HG03520 (cell line): ENCODE data around the gene DEPDC1B.
"Not testable (repeated sequence)": the region's sequence is repeated elsewhere in the genome, so short reads cannot be mapped to it uniquely, and the experiment has no call there.

Experiments used
- ATAC-seq: cut with Tn5 transposase; IDR thresholded peaks from one replicate; pipeline ENCODE4 v1.9.1; 2021; ENCODE audit warnings: mild to moderate bottlenecking, moderate library complexity; ENCODE audit not compliant: unreplicated experiment

Gene DEPDC1B

DNA sequence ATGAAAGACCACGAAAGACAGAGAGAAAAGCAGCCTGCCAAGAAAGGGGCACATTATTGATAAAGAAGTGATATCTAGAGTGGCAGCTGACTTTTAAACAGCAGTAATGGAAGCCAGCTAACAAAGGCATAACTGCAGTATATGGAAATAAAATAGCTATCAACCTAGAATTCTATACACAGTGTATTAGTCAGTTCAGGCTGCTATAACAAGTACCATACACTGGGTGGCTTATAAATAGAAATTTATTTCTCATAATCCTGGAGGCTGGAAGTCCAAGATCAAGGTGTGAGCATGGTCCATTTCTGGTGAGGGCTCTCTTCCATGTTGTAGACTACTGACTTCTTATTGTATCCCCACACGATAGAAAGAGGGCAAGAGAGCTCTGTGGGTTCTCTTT is 109.8 kb downstream of the DEPDC1B start:
- no peak for ATAC-seq

DNA sequence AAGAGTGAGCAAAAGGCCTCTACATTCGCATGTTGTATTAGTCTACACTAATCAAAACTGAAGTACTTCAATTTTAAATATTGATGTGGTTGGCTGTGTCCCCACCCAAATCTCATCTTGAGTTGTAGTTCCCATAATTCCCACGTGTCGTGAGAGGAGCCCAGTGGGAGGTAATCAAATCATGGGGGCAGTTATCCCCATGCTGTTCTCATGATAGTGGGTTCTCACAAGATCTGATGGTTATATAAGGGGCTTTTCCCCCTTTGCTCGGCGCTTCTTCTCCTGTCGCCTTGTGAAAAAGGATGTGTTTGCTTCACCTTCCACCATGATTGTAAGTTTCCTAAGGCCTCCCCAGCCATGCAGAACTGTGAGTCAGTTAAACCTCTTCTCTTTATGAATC is 112.7 kb downstream of the DEPDC1B start:
- ATAC-seq, result not testable (repeated sequence)

DNA sequence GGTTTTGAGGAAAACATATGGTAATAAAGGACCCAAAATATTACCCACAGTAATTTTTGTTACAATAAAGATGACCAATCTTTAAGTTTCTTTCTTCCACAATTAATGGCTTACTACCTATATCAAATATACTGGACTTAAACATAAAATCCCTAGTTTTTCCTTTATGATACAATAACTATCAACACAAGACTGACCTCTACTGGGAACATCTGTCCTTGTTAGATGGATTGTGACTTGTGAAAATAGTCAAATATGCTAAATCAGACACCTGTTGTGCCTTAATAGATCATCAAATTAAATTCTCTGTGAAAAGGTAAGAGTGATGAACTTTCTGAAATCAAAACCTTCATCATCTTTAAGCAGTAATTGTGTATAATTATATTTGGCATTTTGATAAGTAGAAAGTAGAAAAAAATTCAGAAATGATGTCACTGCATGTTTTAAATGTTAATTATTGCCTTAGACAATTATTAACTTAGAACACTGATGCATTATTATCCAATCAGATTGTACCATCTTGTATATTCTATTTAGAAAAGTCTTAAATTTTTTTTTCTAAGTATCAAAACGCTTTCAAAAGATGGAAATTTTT is 113.6 kb downstream of the DEPDC1B start:
- no peak for ATAC-seq

DNA sequence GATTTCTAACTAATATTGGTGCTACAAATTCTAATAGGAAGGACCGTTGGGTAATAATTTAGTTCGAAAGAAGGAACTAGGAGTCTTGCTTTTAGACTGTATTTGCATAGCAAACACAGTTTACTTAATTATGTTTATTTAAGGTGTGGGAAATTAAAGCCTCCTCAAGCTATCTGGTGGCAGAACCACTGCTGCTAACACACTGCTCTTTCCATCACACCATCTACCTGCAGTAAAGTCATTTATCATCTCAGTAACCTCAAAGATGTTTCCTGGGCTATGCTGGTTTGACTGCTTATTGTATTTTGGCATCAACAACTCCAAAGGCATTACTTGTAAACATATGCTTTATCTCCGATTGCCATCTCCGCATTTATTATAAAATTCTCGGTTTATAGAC is 114.3 kb downstream of the DEPDC1B start:
- ATAC-seq, result no peak

DNA sequence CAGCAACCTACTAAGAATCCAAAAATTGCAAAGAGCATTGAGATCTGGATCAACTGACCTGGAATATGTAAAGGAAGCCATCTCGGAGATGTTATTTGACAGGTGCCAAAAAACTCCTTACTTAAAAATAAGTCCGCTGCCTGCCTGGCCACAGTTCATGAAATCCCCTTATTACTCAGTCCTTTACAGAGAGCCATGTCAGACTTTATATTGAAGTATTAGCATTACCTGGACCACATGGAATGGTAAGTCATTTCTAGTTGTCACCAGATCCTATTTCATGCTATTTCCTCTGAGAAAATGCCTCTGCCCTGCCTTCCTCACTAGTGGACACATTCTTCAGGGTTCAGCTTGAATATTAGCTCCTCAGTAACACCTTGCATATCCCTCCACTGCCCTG is 115.7 kb downstream of the DEPDC1B start:
- no peak for ATAC-seq

DNA sequence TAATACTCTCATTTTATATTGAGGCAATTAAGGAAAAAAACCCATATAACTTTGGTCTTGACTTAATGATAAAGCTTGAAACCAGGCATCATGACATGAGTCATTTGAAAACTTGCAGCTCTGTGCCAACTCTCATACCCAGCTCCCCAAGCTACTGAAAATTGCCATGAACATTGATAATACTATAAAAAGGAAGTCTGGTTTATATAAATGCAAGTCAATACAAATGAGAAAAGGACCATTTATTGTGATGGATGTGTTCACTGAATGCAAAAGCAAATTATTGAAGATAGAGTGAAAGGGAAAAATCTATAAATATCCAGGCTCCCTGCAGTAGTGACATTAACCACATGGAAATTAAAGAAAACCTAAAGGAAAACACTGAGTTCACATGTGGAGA is 116.3 kb downstream of the DEPDC1B start:
- ATAC-seq, result no peak

DNA sequence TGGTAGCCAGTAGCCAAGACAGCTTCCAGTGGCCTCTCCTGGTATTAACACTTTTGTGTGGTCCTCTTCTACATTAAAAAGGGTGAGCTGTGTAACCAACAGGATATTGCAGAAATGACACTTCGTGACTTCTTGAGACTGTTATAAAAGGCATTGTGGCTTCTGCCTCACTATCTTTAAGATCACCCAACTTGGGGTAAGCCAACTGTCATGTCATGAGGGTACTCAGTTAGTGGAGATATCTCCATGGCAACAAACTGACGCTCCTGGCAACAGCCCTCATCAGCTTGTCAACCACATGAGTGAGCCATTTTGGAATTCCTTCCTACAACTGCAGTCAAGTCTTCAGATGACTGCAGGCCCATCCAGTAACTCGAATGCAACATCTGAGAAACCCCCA is 121.7 kb downstream of the DEPDC1B start:
- ATAC-seq, result no peak

DNA sequence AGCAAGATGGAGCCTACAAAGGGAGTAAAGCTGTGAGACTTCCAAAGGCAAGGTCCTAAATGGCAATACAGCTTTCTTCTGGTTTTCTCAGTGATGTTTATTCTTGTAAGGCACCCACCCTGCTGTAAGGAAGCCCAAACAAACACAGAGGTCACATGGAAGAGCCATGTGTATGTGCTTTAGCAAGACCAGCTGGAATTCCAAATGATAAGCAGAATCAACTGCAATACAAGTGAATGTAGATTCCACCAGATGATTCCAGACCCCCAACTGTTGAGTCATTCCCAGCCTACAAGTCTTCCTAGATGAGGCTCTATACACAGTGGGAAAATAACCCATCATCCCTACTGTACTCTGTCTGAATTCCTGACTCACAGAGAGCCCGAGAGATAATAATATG is 122.8 kb downstream of the DEPDC1B start:
- no peak for ATAC-seq

DNA sequence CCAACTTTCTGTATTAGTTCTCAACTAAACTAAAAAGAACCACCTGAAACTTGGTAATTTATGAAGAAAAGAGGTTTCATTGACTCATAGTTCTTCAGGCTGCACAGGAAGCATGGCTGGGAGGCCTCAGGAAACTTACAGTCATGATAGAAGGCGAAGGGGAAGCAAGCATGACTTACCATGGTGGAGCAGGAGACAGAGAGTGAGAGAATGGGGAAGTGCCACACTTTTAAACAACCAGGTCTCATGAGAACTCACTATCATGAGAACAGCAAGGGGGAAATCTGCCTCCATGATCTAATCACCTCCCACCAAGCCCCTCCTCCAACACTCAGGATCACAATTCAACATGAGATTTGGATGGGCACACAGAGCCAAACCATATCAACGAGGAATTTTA is 123.5 kb downstream of the DEPDC1B start:
- no peak for ATAC-seq

DNA sequence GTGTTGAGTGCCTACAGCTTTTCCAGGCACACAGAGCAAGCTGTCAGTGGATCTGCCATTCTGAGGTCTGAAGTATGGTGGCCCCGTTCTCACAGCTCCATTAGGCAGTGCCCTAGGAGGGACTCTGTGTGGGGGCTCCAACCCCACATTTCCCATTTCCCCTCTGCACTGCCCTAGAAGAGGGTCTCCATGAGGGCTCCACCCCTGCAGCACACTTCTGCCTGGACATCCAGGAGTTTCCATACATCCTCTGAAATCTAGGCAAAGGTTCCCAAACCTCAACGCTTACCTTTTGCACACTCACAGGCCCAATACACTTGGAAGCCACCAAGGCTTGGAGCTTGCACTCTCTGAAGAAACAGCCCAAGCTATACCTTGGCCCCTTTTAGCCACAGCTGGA is 131.3 kb downstream of the DEPDC1B start:
- ATAC-seq, result no peak

DNA sequence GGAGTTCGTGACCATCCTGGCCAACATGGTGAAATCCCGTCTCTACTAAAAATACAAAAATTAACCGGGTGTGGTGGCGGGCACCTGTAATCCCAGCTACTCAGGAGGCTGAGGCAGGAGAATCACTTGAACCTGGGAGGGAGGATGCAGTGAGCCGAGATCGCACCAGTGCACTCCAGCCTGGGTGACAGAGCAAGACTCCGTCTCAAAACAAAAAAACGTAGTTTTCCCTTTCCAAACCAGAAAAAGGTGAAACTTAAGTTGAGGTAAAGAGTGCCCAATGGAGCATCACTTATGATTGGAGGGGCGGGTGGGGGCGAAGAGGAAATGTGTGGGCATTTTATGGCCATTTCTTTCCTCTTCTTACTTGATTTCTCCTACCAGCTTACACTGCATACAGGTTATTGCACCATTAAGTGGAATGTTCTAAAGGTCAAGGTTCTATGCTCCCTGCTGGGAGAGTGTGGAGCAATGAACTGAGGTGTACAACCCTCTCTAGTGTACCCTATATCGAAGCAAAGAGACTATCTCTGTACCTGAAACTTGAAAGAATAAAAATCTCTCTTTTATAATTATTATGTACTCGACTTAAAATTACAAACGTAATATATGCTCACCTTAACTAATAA is 136.2 kb downstream of the DEPDC1B start:
- no peak for ATAC-seq

DNA sequence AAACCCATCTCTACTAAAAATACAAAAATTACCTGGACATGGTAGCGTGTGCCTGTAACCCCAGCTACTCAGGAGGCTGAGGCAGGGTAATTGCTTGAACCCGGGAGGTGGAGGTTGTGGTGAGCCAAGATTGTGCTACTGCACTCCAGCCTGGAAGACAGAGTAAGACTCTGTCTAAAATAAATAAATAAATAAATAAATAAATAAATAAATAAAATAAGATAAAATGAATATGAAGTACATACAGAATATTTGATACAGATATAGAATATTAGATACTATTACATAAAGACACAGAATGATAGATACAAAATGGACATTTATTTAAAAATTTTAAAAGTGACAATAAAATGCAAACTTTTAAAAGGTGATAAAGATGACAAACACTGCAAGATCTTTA is 146.7 kb downstream of the DEPDC1B start:
- ATAC-seq, result not testable (repeated sequence)

DNA sequence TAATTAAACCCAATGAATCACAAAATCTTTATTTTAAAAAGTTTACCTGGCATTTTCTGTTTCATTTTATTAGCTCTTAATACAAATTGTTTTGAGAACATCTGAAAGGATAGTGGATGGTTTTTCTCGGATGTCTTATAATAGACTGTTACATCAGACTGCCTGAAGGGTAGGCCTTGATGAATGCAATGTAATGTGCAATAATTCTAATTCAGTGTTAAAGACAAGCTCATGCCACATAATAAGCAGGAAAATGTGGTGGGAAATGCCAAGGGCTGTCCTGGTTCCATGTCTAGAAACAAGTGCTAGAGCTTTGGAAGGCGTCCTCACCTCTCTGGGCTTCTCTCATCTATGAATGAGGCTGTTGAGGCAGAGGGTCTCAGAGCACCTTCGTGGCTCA is 148.1 kb downstream of the DEPDC1B start:
- no peak for ATAC-seq

DNA sequence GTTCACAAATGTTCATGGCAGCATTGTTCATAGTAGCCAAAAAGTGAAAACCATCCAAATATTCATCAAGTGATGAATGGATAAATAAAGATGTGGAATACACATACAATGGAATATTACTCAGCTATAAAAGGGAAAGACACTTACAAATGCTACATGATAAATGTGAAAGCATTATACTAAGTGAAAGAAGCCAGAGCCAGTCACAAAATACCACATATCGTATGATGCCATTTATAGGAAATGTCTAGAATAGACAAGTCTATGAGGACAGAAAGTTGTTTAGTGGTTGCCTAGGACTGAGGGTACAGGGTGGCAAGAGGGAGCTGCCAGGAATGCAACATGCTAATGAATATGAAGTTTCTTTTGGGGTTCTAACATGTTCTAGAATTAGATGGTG is 148.7 kb downstream of the DEPDC1B start:
- ATAC-seq, result no peak

DNA sequence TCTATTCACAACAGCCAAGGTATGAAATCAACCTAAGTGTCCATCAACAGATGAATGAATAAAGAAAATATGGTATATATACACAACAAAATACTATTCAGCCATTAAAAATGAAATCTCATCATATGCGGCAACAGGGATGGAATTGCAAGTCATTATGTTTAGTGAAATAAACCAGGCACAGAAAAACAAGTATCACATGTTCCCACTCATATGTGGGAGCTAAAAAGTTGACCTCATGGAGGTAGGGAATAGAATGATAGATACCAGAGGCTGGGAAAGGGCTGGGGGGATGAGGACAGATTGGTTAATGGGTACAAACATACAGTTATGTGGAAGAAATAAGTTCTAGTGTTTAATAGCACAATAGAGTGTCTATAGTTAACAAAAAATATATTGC is 149.7 kb downstream of the DEPDC1B start:
- no peak for ATAC-seq

DNA sequence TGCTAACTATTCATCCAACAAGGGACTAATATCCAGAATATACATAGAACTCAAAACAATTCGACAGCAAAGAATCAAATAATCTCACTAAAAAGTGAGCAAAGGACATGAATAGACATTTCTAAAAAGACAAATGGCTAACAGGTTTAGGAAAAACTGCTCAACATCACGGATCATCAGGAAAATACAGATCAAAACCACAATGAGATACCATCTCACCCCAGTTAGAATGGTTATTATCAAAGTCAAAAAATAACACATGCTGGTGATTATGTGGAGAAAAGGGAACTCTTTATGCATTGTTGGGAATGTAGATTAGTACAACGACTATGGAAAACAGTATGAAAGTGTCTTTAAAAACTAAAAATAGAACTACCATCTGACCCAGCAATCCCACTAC is 150.1 kb downstream of the DEPDC1B start:
- no peak for ATAC-seq
